K562 treated with DMSO at 1 percent for 12 hours (cell line): Measurements from ENCODE around the gene GAGE12F. TPM values are rescaled to one million over a fixed set of nuclear protein-coding genes. Genes with fewer than 3 reads are reported as not detected.

Experiments
- total RNA-seq: library from RNA; unstranded; fragments of 300-600 nt; gene quantifications from 2 replicates; pipeline ENCODE4 v1.2.3, GENCODE V29; 2022; ENCODE audit not compliant: insufficient read depth

The GAGE12F gene, protein sequence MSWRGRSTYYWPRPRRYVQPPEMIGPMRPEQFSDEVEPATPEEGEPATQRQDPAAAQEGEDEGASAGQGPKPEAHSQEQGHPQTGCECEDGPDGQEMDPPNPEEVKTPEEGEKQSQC
- total RNA-seq, result not detected in 2 replicates

GRCh38 chrX:49560542-49560941, at the start of gene GAGE12F:
Gene GAGE12F, plus strand, starts transcription at chrX:49560842. Its CDS starts 1,155 bp downstream, at chrX:49561997.

GRCh38 chrX:49531877-49532276, 28.8 kb upstream of the GAGE12F start, which contains the start of gene GAGE12C:
Gene GAGE12C, plus strand, starts transcription at chrX:49532177. Its CDS starts 1,155 bp downstream, at chrX:49533332.

DNA sequence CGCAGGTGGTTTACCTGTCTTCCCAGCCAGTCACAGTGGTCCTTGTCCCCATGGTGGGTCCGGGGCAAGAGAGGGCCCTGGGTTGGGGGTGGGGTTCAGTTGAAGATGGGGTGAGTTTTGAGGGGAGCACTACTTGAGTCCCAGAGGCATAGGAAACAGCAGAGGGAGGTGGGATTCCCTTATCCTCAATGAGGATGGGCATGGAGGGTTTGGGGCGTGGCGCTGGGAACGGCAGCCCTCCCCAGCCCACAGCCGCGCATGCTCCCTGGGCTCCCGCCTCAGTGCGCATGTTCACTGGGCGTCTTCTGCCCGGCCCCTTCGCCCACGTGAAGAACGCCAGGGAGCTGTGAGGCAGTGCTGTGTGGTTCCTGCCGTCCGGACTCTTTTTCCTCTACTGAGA, 19.2 kb upstream of the GAGE12F start, which contains the start of gene GAGE12D:
GAGE12D (plus strand) TSS at position 301 of the 400 bp plus-strand sequence. CDS start 1,155 bp downstream, outside the sequence.

GRCh38 chrX:49550989-49551388, 9.7 kb upstream of the GAGE12F start, which contains the start of gene GAGE12E:
Gene GAGE12E, plus strand, starts transcription at chrX:49551289. Its CDS starts 1,155 bp downstream, at chrX:49552444.

DNA sequence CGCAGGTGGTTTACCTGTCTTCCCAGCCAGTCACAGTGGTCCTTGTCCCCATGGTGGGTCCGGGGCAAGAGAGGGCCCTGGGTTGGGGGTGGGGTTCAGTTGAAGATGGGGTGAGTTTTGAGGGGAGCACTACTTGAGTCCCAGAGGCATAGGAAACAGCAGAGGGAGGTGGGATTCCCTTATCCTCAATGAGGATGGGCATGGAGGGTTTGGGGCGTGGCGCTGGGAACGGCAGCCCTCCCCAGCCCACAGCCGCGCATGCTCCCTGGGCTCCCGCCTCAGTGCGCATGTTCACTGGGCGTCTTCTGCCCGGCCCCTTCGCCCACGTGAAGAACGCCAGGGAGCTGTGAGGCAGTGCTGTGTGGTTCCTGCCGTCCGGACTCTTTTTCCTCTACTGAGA, 9.5 kb downstream of the GAGE12F start, which contains the start of gene GAGE12G:
GAGE12G (plus strand) TSS at position 301 of the 400 bp plus-strand sequence. CDS start 1,155 bp downstream, outside the sequence.

GRCh38 chrX:49579649-49580048, 19.0 kb downstream of the GAGE12F start, which contains the start of gene GAGE12H:
Gene GAGE12H, plus strand, starts transcription at chrX:49579949. Its CDS starts 1,155 bp downstream, at chrX:49581104.

DNA sequence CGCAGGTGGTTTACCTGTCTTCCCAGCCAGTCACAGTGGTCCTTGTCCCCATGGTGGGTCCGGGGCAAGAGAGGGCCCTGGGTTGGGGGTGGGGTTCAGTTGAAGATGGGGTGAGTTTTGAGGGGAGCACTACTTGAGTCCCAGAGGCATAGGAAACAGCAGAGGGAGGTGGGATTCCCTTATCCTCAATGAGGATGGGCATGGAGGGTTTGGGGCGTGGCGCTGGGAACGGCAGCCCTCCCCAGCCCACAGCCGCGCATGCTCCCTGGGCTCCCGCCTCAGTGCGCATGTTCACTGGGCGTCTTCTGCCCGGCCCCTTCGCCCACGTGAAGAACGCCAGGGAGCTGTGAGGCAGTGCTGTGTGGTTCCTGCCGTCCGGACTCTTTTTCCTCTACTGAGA, 28.6 kb downstream of the GAGE12F start, which contains the start of gene GAGE2A:
GAGE2A (plus strand) TSS at position 301 of the 400 bp plus-strand sequence. CDS start 1,155 bp downstream, outside the sequence.

DNA sequence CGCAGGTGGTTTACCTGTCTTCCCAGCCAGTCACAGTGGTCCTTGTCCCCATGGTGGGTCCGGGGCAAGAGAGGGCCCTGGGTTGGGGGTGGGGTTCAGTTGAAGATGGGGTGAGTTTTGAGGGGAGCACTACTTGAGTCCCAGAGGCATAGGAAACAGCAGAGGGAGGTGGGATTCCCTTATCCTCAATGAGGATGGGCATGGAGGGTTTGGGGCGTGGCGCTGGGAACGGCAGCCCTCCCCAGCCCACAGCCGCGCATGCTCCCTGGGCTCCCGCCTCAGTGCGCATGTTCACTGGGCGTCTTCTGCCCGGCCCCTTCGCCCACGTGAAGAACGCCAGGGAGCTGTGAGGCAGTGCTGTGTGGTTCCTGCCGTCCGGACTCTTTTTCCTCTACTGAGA, 38.1 kb downstream of the GAGE12F start, which contains the start of gene GAGE1:
GAGE1 (plus strand) TSS at position 301 of the 400 bp plus-strand sequence. CDS start 1,155 bp downstream, outside the sequence.

Other genes starting within 250 kb of the GAGE12F start
- not detected in 2 replicates for gene GAGE12J, start 238.8 kb upstream of the GAGE12F start, total RNA-seq
- gene GAGE13, start 229.3 kb upstream of the GAGE12F start, total RNA-seq, result 5.3 TPM in 1 of 2 replicates, not detected in the other
- gene GAGE12C, start 28.7 kb upstream of the GAGE12F start, total RNA-seq, result not detected in 2 replicates
- gene GAGE12D, start 19.1 kb upstream of the GAGE12F start, total RNA-seq, result not detected in 2 replicates
- not detected in 2 replicates for gene GAGE12E, start 9.6 kb upstream of the GAGE12F start, total RNA-seq
- gene GAGE12G, start 9.6 kb downstream of the GAGE12F start, total RNA-seq, result not detected in 2 replicates
- gene GAGE12H, start 19.1 kb downstream of the GAGE12F start, total RNA-seq, result not detected in 2 replicates
- 16.8 and 16.9 TPM in 2 replicates for gene GAGE2A, start 28.7 kb downstream of the GAGE12F start, total RNA-seq
- gene GAGE1, start 38.2 kb downstream of the GAGE12F start, total RNA-seq, result 15.9 and 35.7 TPM in 2 replicates
- 61.2 and 93.3 TPM in 2 replicates for gene PAGE1, start 135.1 kb downstream of the GAGE12F start, total RNA-seq